ENCODE measurements around the gene SDK2.
A peak's percentile ranks its signal among the peaks of the same experiment; 100 is the strongest.

Gene SDK2

GRCh38 chr17:73584987-73585386 is 59.3 kb downstream of the SDK2 start:
- no peak for DNase-seq

DNA sequence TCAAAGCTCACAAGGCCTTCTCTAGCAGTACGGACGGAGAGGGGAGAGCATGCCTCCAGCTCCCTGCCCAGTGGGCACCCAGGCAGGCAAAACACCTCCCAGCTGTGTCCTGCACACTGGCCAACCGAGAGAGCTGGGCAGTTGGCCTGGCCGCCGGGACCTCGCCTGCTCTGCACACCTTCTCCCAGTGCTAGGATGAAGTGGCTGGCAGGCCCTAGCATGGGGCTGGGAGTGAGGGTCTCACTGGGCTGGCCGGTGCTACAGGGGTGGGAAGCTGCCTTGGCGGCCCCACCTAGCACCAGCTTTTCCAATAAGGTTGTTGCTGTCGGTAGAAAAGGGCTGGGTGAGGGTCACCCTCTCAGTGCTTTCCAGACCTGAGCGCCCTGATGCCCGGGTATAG is 60.2 kb downstream of the SDK2 start:
- DNase-seq, result no peak

DNA sequence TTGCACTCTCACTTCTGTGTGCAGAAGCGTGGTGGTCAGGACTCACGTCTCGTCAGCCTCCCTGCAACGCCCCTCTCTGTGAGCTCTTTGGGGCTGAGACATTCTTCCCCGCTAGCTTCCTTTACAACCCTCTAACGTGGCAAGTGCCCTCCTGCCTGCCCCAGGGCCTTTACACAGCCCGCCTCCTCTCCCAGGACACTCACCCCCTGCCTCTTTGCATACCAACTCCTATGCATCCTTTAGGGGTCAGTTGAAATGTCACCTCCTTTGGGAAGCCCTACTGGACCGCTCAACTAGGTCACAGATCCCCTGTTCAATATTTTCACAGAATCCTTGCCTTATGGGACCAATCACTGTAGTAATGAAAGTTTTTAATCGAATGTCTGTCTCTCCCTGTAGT is 61.4 kb downstream of the SDK2 start:
- no peak for DNase-seq

GRCh38 chr17:73582359-73582758 is 61.9 kb downstream of the SDK2 start:
- no peak for DNase-seq

- DNase-seq, result no peak
These were observed 62.9 kb downstream of the SDK2 start for GRCh38 chr17:73581379-73581778.

- DNase-seq, result no peak
These were observed 64.1 kb downstream of the SDK2 start for GRCh38 chr17:73580073-73580710.

- DNase-seq, result no peak
These were observed 67.6 kb downstream of the SDK2 start for GRCh38 chr17:73576556-73577098.

GRCh38 chr17:73575470-73576221 is 68.6 kb downstream of the SDK2 start:
- DNase-seq, result no peak

DNA sequence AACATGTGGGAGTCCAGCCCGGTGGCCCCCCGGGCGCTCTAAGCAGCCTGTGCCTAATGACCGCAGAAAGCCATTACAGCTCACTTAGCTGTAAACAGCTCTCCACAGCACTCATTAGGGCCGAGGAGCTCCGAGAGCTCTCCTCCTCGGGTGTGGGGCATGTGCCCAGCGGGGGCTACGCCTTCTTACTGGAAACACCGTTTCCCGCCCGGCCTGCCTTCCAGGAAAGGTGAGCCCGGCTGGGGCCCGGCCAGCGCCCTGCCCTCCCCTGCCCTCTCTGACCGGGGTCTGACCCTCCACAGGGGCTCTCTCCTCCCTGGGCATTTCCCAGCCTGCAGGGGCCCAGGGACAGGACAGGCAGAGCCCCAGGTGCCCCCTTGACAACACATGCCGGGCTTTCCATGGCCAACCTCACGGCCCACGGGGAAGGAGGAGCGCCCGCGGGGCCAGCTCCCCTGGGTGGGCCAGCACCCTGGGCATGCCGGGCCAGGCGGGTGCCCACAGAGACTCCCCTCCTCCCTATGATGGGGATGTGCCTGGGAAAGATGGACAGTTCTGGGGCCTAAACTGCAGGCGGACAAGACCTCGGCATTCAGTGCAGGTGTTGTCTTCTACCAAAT is 72.6 kb downstream of the SDK2 start:
- DNase-seq, result no peak

- DNase-seq, result no peak
These were observed 74.4 kb downstream of the SDK2 start for GRCh38 chr17:73569762-73570319.

DNA sequence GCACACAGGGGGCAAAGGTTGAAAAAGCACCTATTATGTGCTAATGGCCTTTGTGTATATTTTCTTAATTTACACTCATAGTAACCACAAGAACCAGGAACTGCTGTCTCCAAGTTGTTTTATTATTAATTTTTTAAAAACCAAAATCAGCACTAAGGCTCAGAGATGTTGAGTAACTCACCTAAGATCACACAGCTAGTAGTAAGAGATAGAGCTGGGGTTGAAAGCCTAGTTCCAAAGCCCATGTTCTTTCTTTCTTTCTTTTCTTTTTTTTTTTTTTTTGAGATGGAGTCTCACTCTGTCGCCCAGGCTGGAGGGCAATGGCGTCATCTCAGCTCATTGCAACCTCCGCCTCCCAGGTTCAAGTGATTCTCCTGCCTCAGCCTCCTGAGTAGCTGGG is 75.3 kb downstream of the SDK2 start:
- no peak for DNase-seq

DNA sequence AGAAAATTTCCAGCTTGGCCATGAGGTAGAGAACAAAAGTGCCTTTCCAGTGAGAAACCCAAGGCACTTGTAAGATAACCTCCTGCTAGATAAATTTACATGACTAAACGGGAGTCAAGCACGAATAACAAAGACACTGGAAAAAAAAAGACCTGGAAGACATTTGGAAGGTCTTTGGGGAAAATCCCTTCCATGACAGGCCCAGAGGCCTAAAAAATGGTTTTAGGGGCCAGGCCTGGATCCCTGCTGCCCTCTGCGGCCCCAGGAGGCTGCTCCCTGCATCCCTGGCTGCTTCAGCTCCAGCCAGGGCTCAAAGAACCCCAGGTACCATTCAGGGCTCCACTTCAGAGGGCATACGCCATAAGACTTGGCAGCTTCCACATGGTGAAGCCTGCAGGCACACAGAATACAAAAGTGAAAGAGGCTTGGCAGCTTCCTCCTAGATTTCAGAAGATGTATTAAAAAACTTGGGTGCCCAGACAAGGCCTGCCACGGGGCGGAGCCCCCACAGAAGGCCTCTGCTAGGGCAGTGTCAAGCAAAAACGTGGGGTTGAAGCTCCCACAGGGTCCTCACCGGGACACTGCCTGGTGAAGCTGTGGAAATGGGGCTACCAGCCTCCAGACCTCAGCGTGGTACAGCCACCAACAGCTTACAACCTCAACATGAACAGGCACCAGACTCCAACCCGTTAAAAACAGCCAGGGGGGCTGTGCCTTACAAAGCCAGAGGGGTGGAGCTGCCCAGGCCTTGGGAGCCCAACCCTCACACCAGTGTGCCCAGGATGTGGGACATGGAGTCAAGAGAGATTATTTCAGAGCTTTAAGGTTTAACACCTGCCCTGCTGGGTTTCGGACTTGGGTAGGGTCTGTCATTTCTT is 77.1 kb downstream of the SDK2 start:
- peak; percentile 10 to 29 for DNase-seq

- DNase-seq, result no peak
These were observed 79.4 kb downstream of the SDK2 start for GRCh38 chr17:73564843-73565242.

DNA sequence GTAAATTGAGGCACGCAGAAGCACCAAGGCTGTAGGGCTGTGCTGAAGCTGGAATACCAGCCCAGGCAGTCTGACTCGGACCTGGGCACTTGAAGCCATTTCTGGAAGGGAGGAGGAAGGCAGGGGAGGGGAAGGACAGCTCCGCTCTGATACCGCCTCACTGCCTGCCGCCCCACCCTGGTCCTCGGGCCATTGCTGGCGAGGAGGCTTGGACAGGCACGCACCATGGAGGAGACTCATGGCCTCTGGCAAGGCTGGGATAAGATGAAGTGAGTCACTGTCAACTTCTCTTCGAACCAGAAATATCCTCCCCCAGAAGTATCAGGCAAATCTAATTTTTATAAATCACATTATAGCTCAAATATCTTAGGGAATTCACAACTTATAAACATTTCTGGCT is 81.3 kb downstream of the SDK2 start:
- DNase-seq, result no peak

DNA sequence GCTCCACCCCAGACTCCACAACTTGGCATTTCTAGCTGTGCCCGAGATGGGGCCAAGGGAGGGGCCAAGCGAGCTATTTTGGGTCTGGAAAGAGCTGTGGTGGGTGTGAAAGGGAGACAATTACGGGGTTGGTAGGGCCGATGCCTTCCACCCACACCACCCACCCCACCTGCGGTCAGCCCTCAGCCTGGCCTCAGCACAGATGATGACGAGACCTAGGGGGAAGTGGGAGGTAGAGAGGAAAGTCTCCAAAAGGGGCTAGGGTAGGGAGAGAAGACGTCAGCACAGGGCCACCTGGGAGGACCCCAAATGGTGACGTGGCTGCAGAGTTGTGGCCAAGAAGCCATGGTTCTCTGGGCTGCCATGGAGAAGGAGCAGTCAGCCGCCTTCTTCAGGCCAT is 83.1 kb downstream of the SDK2 start:
- no peak for DNase-seq

DNA sequence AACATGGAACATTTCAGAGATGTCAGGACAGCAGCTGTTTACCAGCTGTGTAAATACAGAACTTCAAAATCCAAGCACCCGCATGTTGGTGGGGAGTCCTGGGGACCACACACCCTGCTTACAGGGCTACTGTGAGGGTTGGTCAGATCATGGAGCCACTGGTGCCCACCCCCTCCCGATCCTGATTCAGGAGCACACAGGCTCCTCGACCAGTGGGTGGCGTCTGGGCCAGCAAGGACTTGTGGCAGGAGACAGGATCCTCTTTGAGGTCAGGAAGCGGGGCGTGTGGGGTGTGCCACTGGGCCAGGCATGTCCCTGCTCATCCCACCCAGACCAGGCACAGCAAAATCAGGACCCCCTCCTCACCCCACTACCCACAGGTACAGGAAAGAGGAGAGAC is 83.6 kb downstream of the SDK2 start:
- no peak for DNase-seq

GRCh38 chr17:73559532-73559931 is 84.7 kb downstream of the SDK2 start:
- no peak for DNase-seq

DNA sequence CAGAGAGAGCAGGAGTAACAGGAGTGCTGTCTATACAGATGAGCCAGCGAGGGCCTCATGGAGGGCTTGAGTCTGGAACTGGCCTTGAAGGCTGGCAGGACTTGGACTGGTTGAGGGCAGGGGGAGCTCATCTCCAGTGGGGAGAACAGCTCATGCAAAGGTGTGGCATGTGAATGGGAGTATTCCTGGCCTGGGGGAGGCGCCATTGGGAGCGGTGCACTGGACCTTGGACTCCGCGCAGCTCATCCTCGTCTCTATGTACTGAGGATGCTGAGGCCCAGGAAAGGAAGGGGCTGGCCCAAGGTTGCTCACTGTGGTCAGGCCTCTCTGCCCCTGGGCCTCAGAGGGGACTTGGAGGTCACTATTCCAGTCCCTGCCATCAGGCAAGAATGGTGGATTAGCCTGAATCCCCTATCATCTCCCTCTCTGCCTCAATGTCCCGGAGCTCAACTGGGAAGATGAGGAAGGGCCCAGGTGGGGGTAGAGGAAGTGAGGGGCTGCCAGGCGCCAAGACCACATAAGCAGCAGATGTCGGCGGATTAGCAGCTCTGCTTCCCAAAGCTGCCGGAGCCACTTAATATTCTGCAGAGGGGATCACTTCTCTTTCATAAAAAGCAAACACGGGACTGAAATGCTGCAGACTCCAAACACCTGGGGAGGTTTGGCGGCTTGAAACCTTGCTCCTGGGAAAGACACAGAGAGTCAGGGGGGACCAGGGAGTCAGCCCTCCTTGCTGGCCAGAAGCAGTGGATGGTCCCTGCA is 88.9 kb downstream of the SDK2 start:
- no peak for DNase-seq

DNA sequence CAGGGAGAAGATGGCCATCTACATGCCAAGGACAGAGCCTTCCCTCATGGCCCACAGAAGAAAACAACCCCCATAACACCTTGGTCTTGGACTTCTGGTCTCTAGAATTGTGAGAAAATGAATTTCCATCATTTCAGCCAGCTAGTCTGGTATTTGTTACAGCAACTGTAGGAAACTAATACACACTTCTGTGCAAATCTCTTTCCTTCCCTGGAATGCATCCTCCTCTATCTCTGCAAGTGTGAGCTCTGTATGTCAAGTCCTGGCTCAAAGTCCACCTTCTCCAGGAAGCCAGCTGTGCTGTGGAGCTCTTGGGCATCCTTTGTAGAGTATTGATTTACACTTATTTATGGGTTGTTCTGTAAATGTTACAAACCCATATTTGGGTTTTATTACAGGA is 89.7 kb downstream of the SDK2 start:
- no peak for DNase-seq

DNA sequence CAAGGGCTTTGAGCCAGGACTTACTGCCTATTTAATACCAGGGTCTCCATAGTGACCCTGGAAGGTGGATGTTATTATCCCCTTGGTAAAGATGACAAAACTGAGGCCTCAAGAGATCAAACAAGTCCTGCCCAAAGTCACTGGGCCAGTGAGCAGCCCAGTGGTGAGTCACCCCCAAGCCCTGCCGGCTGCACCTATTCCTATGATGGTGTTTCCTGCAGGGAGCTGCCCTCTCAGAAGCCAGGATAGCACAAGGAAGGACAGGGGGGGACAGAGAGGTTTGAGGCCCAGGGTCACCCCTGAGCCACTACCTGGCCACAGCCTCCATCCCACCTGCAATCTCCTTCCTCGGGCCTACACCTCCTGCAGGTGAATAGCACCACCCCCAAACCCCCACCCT is 90.9 kb downstream of the SDK2 start:
- no peak for DNase-seq

DNA sequence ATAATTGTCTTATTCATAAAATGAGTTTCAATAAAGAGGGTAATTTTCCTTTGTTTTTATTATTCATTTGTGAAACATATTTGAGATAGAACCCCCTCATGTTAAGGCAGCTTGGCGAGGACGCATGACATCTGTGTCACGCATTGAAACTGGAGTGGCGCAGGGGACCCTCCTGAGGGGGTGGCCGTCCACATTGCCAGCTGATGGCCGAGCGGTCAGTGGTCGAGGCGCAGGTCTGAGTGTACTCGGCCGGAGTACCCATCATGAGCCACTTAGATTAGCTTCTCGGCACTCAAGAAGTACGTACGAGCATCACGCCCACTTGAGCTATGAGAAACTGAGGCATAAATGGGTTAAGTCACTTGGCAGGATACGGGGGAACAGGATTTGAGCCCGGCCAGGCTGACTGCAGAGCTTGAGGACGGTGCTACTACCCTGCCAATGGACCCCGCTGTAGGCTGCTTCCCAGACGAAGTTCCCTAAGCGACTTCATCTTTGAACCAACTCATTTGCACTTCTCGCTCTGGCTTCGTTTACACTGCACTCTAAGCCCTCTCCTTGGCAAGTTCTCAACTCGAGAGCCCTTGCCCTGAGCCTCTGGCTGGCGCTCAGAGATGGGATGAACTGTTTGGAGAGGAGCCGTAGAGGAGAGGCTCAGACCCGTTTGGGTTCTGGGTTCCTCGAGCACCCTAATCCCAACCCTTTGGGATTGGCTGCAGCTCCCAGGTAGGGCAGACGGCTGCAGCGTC is 91.8 kb downstream of the SDK2 start:
- no peak for DNase-seq

Measured in CD4-positive, alpha-beta T cell treated with Interleukin-4 for 1 hour (primary cell).